Naive B cell (primary cell): ENCODE results near the gene NMUR2. TPM values are rescaled to one million over a fixed set of nuclear protein-coding genes. Genes with fewer than 3 reads are reported as not detected.

Experiments used
- ATAC-seq, 2 donors: fragments of 150-1000 bp; cut with Tn5 transposase; 2 replicates each; pipeline ENCODE4 v1.10.0; 2021; ENCODE audit warnings: low read depth in 2 of 2, mild to moderate bottlenecking in 2 of 2, moderate library complexity in 2 of 2
- DNase-seq: peaks from one replicate; pipeline ENCODE4 v3.0.0; 2022
- H3K27ac Mint-ChIP-seq, 6 donors: one replicate each; pipeline ENCODE4 v1.8.0; 2020 to 2022; ENCODE audit warnings: mild to moderate bottlenecking in 6 of 6, mixed read lengths in 6 of 6, moderate library complexity in 5 of 6, inconsistent platforms in 2 of 6
- H3K27me3 Mint-ChIP-seq, 3 donors: one replicate each; pipeline ENCODE4 v1.8.0; 2021 to 2022; ENCODE audit warnings: mixed read lengths in 3 of 3, mild to moderate bottlenecking in 1 of 3
- H3K36me3 Mint-ChIP-seq, 2 donors: one replicate each; pipeline ENCODE4 v1.8.0; 2020 to 2022; ENCODE audit warnings: mixed read lengths in 2 of 2, inconsistent platforms in 1 of 2, mild to moderate bottlenecking in 1 of 2
- H3K4me1 Mint-ChIP-seq, 3 donors: one replicate each; pipeline ENCODE4 v1.8.0; 2020 to 2022; ENCODE audit warnings: mixed read lengths in 3 of 3, inconsistent platforms in 1 of 3, mild to moderate bottlenecking in 1 of 3, moderate library complexity in 1 of 3
- H3K4me3 Mint-ChIP-seq, 8 donors: one replicate each; pipeline ENCODE4 v1.8.0; 2020 to 2022; ENCODE audit warnings: mild to moderate bottlenecking in 8 of 8, mixed read lengths in 8 of 8, moderate library complexity in 8 of 8, inconsistent platforms in 2 of 8
- H3K9me3 Mint-ChIP-seq, 7 donors: one replicate each; pipeline ENCODE4 v1.8.0; 2020 to 2022; ENCODE audit warnings: mixed read lengths in 7 of 7, mild to moderate bottlenecking in 5 of 7, inconsistent platforms in 2 of 7, moderate library complexity in 1 of 7
- polyA plus RNA-seq, 6 donors: library from polyadenylated mRNA; unstranded; fragments of 300-500 nt; fragmentation: Illumina TruSeq; gene quantifications; one replicate each; pipeline ENCODE4 v1.2.3, GENCODE V29; 2021; ENCODE audit warnings: low read depth in 6 of 6

Gene NMUR2, protein sequence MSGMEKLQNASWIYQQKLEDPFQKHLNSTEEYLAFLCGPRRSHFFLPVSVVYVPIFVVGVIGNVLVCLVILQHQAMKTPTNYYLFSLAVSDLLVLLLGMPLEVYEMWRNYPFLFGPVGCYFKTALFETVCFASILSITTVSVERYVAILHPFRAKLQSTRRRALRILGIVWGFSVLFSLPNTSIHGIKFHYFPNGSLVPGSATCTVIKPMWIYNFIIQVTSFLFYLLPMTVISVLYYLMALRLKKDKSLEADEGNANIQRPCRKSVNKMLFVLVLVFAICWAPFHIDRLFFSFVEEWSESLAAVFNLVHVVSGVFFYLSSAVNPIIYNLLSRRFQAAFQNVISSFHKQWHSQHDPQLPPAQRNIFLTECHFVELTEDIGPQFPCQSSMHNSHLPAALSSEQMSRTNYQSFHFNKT
- polyA plus RNA-seq: not detected

DNA sequence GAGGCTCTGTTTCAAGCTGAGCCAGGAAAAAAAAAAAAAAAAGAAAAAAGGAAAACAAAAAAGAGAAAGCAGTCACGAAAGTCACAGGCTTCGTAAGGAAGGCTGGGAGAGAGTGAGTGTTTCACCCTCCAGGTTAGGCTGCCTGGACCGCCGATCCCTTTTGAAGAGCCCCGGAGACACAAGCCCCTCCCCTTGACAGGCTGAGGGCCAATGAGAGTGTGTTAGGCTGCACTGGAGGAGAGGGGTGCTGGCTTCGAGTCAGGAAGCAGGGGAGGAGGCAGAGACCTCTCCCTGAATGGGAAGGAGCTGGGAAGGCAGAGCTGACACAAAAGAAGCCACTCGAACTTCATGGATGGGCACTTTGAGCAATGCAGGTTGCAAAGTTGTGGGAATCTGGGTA lies at the start of gene NMUR2:
Gene NMUR2 (minus strand): TSS at position 135 of the 400 bp plus-strand sequence. CDS start 166 bp downstream, outside the sequence.
- H3K4me3 Mint-ChIP-seq: peak within 1 kb of the TSS in 1 of 8 donors; percentile 75
- H3K27me3 Mint-ChIP-seq: no peaks in the 10 kb centered on the region
- H3K36me3 Mint-ChIP-seq: peaks cover 0 to 8% of the 10 kb centered on the region in 2 donors
- H3K4me1 Mint-ChIP-seq: no peaks in the 10 kb centered on the region
- H3K27ac Mint-ChIP-seq: no peak within 1 kb of the TSS
- peaks cover 0 to 17% (median 6%) of the 10 kb centered on the region in 7 donors for H3K9me3 Mint-ChIP-seq
- DNase-seq (no peak), ATAC-seq (no peak)

DNA sequence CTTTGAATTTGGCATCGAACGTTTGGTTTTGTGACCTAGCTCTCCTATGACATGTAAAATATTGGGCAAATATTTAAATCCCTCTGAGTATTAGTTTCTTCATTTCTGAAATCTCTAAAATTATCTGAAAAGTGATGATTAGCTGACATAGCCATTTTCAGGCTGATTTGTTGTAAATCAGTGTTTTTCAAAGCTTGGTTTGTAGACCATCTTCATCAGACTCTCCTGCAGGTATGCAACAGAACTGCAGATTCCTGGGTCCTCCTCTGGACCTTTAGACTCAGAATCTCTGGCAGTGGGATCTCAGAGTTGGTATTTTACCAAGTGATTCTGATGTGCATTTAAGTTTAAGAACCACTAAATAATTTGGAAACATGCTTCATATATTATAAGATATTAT lies 38.9 kb upstream of the NMUR2 start:
- Mint-ChIP-seq H3K4me1 (no peaks in the 10 kb centered on the region), H3K36me3 (no peaks in the 10 kb centered on the region), H3K27me3 (peaks cover 0 to 5% (median 0%) of the 10 kb centered on the region in 3 donors), H3K4me3 (no peak overlapping the region), H3K27ac (no peak overlapping the region), H3K9me3 (no peaks in the 10 kb centered on the region)
- no peak for ATAC-seq
- DNase-seq: no peak

DNA sequence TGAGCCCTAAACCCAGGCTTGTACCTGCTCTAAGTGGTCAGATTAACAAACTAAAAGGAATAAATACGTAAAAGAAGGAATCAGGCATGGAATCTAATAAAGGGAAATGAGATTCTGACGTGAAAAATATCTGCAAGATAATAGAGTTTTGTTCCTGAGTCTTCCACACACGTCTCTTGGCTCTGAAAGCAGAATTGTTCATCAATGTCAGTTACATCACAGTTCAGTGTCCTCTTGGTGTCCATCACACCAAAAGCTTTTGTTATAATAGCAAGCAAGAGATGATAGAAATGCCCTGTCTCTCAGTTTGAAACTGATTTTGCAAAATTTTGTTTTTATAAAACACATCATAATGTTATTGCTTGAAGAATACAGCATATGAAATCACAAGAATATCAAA lies 34.7 kb upstream of the NMUR2 start:
- Mint-ChIP-seq H3K36me3 (no peaks in the 10 kb centered on the region), H3K27ac (no peak overlapping the region), H3K4me3 (no peak overlapping the region), H3K27me3 (peaks cover 0 to 5% (median 0%) of the 10 kb centered on the region in 3 donors), H3K9me3 (no peaks in the 10 kb centered on the region), H3K4me1 (no peaks in the 10 kb centered on the region)
- no peak for DNase-seq
- no peak for ATAC-seq

DNA sequence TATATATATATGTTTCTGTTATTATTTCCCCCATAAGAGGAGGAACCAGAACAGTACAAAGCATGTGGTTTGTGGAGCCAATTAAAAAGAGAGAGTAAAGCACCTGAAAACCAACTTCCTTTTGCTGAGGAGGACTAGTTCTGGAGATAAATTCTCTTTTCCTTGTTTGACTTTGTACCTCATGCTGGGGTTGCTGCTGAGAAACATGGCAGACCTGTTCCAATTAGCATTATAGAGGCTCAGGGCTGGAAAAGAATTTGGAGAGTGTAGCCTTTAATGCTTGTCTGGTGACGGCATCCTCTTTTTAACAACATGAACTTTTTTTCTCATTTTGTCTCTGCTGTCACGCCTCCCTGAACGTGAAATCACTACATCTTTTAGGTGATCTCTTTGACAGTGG lies 32.8 kb upstream of the NMUR2 start:
- Mint-ChIP-seq H3K27ac (no peak overlapping the region), H3K36me3 (no peaks in the 10 kb centered on the region)
- no peak for ATAC-seq

DNA sequence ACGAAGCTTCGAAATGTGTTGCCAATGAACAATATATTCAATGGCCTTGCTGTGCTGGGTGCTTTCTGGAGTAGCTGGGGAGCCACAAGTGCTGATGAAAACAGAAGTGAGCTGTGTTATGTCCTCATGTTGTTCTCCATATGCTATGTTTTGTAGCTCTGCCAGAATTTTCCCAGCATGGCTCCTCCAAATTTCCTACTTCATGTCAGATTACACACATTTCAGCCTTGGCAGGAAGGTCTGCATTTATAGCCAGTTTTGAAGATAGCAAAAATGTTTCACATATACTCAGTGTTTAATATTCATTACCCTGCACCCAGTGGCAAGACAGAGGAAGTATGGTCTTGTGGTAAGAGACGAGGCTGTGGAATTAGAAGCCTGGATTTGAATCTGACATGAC lies 22.6 kb upstream of the NMUR2 start:
- no peaks in the 10 kb centered on the region for H3K9me3 Mint-ChIP-seq
- no peak overlapping the region for H3K27ac Mint-ChIP-seq
- ATAC-seq (no peak), DNase-seq (no peak)
- no peaks in the 10 kb centered on the region for H3K36me3 Mint-ChIP-seq
- no peaks in the 10 kb centered on the region for H3K27me3 Mint-ChIP-seq
- no peaks in the 10 kb centered on the region for H3K4me1 Mint-ChIP-seq
- H3K4me3 Mint-ChIP-seq: no peak overlapping the region

More for the DNA sequence above, 32.8 kb upstream of the NMUR2 start:
- no peaks in the 10 kb centered on the region for H3K4me1 Mint-ChIP-seq
- H3K9me3 Mint-ChIP-seq: no peaks in the 10 kb centered on the region
- H3K27me3 Mint-ChIP-seq: no peaks in the 10 kb centered on the region
- no peak overlapping the region for H3K4me3 Mint-ChIP-seq
- DNase-seq: no peak

DNA sequence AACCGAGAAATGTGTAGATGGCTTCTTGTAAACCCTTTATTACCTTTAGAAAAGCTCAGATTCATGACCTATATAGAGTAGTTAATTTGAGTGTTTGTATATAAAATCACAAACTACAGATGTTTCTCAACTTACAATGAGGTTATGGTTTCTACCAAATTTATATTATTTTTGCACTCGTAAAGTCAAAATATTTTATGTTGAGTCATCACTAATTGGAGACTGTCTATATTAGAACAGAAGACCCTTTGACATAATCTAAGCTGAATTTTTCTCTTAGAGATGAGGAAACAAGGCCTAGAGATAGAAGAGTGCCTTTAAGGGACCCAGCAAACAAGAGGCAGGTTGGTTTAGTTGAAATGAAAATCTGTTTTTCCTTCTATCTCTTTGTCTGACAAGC lies 20.0 kb upstream of the NMUR2 start:
- Mint-ChIP-seq H3K9me3 (no peaks in the 10 kb centered on the region), H3K27ac (no peak overlapping the region), H3K27me3 (no peaks in the 10 kb centered on the region), H3K36me3 (no peaks in the 10 kb centered on the region), H3K4me1 (no peaks in the 10 kb centered on the region), H3K4me3 (no peak overlapping the region)
- ATAC-seq: no peak
- DNase-seq: no peak

DNA sequence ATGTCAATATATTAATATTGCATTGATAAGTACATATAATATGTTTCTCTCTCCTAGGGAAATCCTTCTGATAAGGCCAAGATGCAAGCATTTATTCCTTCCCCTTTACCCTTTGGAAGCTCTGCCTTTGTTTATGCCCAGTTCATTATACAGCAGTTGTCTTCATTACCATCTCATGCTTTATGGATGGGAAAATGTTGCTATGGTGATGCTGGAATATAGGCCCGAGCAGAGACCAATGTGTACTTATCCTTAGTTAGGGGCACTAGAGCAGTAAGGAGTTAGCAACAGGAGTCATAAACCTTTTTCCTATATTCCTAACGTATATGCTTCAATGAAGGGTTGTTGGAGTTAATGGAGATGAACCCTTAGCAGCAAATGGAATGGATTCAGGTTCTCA lies 19.4 kb upstream of the NMUR2 start:
- H3K36me3 Mint-ChIP-seq: no peaks in the 10 kb centered on the region
- H3K4me1 Mint-ChIP-seq: no peaks in the 10 kb centered on the region
- ATAC-seq (no peak), DNase-seq (no peak)
- no peaks in the 10 kb centered on the region for H3K9me3 Mint-ChIP-seq
- no peak overlapping the region for H3K27ac Mint-ChIP-seq
- H3K27me3 Mint-ChIP-seq: no peaks in the 10 kb centered on the region
- no peak overlapping the region for H3K4me3 Mint-ChIP-seq

DNA sequence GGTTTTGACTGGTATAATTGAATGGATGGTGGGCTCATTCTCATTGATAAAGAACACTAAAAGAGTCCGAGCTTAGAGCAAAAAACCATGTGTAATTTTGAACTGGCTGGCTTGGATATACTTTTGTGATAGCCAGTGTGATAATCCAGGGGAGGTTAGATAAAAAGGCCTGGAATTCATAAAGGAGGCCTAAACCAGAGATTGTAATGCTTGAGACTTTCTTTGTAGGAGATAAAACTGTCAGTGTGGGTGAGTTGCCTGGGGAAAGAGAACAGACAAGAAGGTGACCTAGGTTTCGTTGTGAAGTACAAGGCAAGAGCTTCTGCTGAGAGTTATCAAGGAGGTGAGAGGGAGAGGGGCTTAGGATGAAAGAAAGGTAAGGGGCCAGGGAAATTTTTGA lies 17.0 kb upstream of the NMUR2 start:
- Mint-ChIP-seq H3K9me3 (no peaks in the 10 kb centered on the region), H3K4me3 (no peak overlapping the region), H3K27ac (no peak overlapping the region), H3K27me3 (no peaks in the 10 kb centered on the region), H3K4me1 (no peaks in the 10 kb centered on the region), H3K36me3 (no peaks in the 10 kb centered on the region)
- no peak for ATAC-seq
- no peak for DNase-seq

DNA sequence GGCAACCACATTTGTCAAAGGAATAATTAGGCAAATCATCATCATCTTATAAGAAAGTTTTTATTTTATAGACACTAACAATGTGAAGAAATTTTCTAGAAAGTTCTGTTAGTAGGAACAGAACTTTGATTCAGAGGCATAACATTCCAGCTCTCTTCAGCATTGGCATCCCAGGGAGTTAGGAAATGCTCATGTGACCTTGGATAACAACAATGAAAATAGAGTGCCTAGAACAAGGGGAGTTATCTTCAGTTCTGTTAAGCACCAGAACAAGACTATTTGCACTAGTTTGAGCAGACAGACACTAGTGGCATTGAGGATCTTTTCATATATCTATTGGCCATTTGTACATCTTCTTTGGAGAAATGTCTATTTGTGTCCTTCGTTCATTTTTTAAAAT lies 7.0 kb upstream of the NMUR2 start:
- no peak for ATAC-seq
- peaks cover 0 to 25% (median 5%) of the 10 kb centered on the region in 7 donors for H3K9me3 Mint-ChIP-seq
- no peak for DNase-seq
- H3K4me3 Mint-ChIP-seq: no peak overlapping the region
- peaks cover 0 to 4% (median 0%) of the 10 kb centered on the region in 3 donors for H3K27me3 Mint-ChIP-seq
- H3K36me3 Mint-ChIP-seq: peaks cover 0 to 10% of the 10 kb centered on the region in 2 donors
- no peaks in the 10 kb centered on the region for H3K4me1 Mint-ChIP-seq
- H3K27ac Mint-ChIP-seq: no peak overlapping the region

DNA sequence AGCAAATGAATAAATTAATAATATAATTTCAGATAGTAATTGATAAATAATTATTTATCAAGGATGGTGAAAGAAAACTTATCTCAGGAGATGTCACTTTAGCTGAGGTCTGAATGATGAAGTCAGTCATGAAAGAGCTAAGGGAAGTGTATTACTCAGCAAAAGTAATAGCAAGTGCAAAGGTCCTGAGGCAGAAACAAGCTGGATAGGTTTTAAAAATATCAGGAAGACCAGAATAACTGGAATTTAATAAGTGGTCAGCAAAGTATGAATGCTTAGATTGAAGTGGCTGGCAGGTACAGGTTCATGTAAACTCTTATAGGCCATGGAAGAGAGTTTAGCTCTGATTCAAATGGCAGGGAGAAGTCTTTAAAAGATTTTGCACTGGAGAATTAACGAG lies 1.0 kb upstream of the NMUR2 start:
- no peak for ATAC-seq
- H3K4me1 Mint-ChIP-seq: no peaks in the 10 kb centered on the region
- no peak overlapping the region for H3K27ac Mint-ChIP-seq
- peaks cover 0 to 17% (median 6%) of the 10 kb centered on the region in 7 donors for H3K9me3 Mint-ChIP-seq
- no peak for DNase-seq
- H3K36me3 Mint-ChIP-seq: peaks cover 0 to 8% of the 10 kb centered on the region in 2 donors
- H3K27me3 Mint-ChIP-seq: no peaks in the 10 kb centered on the region
- H3K4me3 Mint-ChIP-seq: no peak overlapping the region

DNA sequence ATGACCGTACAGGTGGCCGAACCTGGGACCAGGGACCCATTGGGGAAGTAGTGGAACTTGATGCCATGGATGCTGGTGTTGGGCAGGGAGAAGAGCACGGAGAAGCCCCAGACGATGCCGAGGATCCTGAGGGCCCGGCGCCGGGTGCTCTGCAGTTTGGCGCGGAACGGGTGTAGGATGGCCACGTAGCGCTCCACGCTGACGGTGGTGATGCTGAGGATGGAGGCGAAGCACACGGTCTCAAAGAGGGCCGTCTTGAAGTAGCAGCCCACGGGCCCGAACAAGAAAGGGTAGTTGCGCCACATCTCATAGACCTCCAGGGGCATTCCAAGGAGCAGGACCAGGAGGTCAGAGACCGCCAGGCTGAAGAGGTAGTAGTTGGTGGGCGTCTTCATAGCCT lies 585 bp downstream of the NMUR2 start:
- H3K36me3 Mint-ChIP-seq: peaks cover 0 to 8% of the 10 kb centered on the region in 2 donors
- ATAC-seq (no peak), DNase-seq (no peak)
- H3K4me1 Mint-ChIP-seq: no peaks in the 10 kb centered on the region
- H3K27ac Mint-ChIP-seq: no peak overlapping the region
- H3K9me3 Mint-ChIP-seq: peaks cover 0 to 17% (median 6%) of the 10 kb centered on the region in 7 donors
- H3K27me3 Mint-ChIP-seq: no peaks in the 10 kb centered on the region
- peak overlapping the region in 1 of 8 donors; percentile 75 for H3K4me3 Mint-ChIP-seq

DNA sequence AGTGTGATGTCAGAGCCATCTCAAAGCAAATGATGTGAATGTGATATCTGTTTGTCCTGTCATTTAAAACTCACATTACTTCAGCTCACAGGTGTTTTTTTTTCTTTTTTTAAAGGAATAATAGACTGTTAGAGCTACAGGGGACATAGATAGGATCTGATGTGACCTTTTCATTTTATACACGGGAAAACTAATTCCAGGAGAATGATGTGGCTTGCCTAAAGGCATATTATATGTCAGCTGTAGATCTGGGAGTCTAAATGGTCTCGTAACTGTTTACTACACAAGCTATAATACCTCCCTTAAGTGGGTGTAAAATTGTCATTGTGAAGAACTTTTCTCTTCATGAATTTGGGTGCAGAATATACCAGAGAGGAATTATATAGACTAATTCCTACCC lies 2.0 kb downstream of the NMUR2 start:
- no peak overlapping the region for H3K27ac Mint-ChIP-seq
- peaks cover 0 to 11% (median 5%) of the 10 kb centered on the region in 7 donors for H3K9me3 Mint-ChIP-seq
- DNase-seq (no peak), ATAC-seq (no peak)
- no peaks in the 10 kb centered on the region for H3K27me3 Mint-ChIP-seq
- H3K4me1 Mint-ChIP-seq: no peaks in the 10 kb centered on the region
- H3K4me3 Mint-ChIP-seq: no peak overlapping the region
- H3K36me3 Mint-ChIP-seq: peaks cover 0 to 8% of the 10 kb centered on the region in 2 donors

DNA sequence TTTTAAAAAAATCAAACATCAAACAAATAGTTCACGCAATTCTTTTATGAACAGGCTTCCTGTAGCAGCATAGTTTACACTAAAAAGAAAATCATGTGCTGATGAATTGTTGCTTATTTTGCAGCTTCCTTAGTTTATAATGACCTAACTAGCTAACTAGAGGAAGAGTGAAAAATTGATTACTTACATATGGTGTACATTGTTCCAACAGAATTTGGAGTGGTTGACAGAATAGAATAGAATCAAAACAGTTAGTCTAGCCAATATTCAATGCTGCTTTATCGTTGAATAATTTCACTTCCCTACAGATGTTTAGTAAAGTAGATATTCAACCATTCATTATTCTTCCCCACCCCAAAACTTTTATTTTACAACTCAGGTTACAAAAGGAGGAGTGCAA lies 4.2 kb downstream of the NMUR2 start:
- DNase-seq (no peak), ATAC-seq (no peak)
- Mint-ChIP-seq H3K4me3 (no peak overlapping the region), H3K4me1 (no peaks in the 10 kb centered on the region), H3K27me3 (no peaks in the 10 kb centered on the region), H3K27ac (no peak overlapping the region), H3K9me3 (peaks cover 0 to 11% (median 4%) of the 10 kb centered on the region in 7 donors), H3K36me3 (peaks cover 0 to 8% of the 10 kb centered on the region in 2 donors)

DNA sequence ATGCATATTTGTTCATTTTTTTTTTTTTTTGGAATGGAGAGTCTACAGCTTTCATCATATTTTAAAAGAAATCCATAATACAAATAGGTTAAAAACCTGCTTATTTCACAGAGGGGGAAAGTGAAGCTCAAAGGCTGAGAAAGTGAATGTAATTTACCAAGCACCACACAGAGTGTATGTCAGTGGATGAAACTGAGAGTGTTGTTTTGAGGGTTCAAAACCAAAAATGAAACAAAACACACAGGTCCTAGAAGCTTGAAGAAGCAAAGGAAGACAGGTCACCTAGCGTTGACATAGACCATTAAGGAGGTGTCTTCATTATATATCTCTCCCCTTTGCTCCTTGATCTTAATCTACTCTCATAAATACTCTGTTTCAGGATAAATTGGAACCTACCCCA lies 7.5 kb downstream of the NMUR2 start:
- H3K4me1 Mint-ChIP-seq: no peaks in the 10 kb centered on the region
- ATAC-seq (no peak), DNase-seq (no peak)
- H3K27ac Mint-ChIP-seq: no peak overlapping the region
- H3K9me3 Mint-ChIP-seq: peaks cover 0 to 4% (median 0%) of the 10 kb centered on the region in 7 donors
- H3K4me3 Mint-ChIP-seq: no peak overlapping the region
- H3K27me3 Mint-ChIP-seq: peaks cover 0 to 4% (median 0%) of the 10 kb centered on the region in 3 donors
- no peaks in the 10 kb centered on the region for H3K36me3 Mint-ChIP-seq
